A673 (cell line): ENCODE measurements around the gene MED31. TPM values are rescaled to one million over a fixed set of nuclear protein-coding genes. Genes with fewer than 3 reads are reported as not detected.

ENCODE experiments used
- BruUV-seq: library from RNA; stranded (reverse); fragments of 400-500 nt; replicated peaks from 2 replicates; lab custom pipeline; 2021; lab: Mats Ljungman, UMichigan
- CTCF ChIA-PET: fragments of 300-600 bp; sonication (Branson Sonifier 250); formaldehyde crosslinking; loops from one replicate; lab custom pipeline; 2022; ENCODE audit warnings: antibody characterized with exemption; lab: Charles Lee
- POLR2A ChIA-PET: fragments of 300-600 bp; sonication (Branson Sonifier 250); formaldehyde crosslinking; loops from one replicate; lab custom pipeline; 2022; ENCODE audit warnings: antibody characterized with exemption; ENCODE audit not compliant: low non-redundant PET; lab: Charles Lee
- DNase-seq: peaks from one replicate; pipeline ENCODE4 v3.0.0-alpha.2; 2015; ENCODE audit warnings: low spot score
- H3K27ac ChIP-seq: fragments of 200-600 bp; sonication (generic); 2 replicates; pipeline ENCODE4 v1.5.1; 2016; ENCODE audit warnings: mixed run types, low read depth, mild to moderate bottlenecking, mixed read lengths, antibody characterized with exemption, low read length; ENCODE audit not compliant: poor library complexity, severe bottlenecking
- H3K27me3 ChIP-seq: fragments of 200-600 bp; sonication (generic); replicated peaks from 2 replicates; pipeline ENCODE4 v1.6.1; 2017; ENCODE audit warnings: mixed run types, low read depth, mild to moderate bottlenecking, mixed read lengths, antibody characterized with exemption, low read length; ENCODE audit not compliant: insufficient read depth, poor library complexity
- H3K36me3 ChIP-seq: fragments of 200-600 bp; sonication (generic); 2 replicates; pipeline ENCODE4 v1.6.1; 2016; ENCODE audit warnings: mixed run types, mild to moderate bottlenecking, mixed read lengths, antibody characterized with exemption, low read length; ENCODE audit not compliant: insufficient read depth, poor library complexity, severe bottlenecking
- H3K4me1 ChIP-seq: fragments of 200-600 bp; sonication (generic); 2 replicates; pipeline ENCODE4 v1.6.1; 2017; ENCODE audit warnings: mixed run types, mild to moderate bottlenecking, mixed read lengths, antibody characterized with exemption, low read length; ENCODE audit not compliant: insufficient read depth, poor library complexity, severe bottlenecking
- H3K4me3 ChIP-seq: fragments of 200-600 bp; sonication (generic); 2 replicates; pipeline ENCODE4 v1.5.1; 2016; ENCODE audit warnings: low read depth, mixed run types, mild to moderate bottlenecking, mixed read lengths, low read length; ENCODE audit not compliant: poor library complexity, severe bottlenecking
- H3K9me3 ChIP-seq: fragments of 200-600 bp; sonication (generic); 2 replicates; pipeline ENCODE4 v1.6.1; 2016; ENCODE audit warnings: mixed run types, low read depth, mild to moderate bottlenecking, mixed read lengths, antibody characterized with exemption, low read length; ENCODE audit not compliant: poor library complexity, severe bottlenecking
- EZH2 ChIP-seq: fragments of 200-600 bp; sonication (generic); IDR thresholded peaks from 2 replicates; pipeline ENCODE4 v1.6.1; 2017; ENCODE audit warnings: borderline replicate concordance, low read depth, mild to moderate bottlenecking, mixed read lengths, antibody characterized with exemption, low read length; ENCODE audit not compliant: poor library complexity, severe bottlenecking
- intact Hi-C: fragments of 100-400 bp; cut with micrococcal nuclease; formaldehyde crosslinking; loops from one replicate; pipeline ENCODE4 v1.10.0; 2022; ENCODE audit not compliant: unreplicated experiment
- total RNA-seq: library from RNA; stranded (reverse); gene quantifications from 2 replicates; pipeline ENCODE4 v1.2.3, GENCODE V29; 2021
- TF ChIP-seq, protein P1 (sequence below): fragments of 300-800, 200-600 bp; sonication (generic); conservative IDR thresholded peaks from 2 replicates; pipeline ENCODE4 v1.5.1; 2017; ENCODE audit warnings: low read depth, mild to moderate bottlenecking, antibody characterized with exemption, low read length, moderate library complexity, mixed read lengths

MED31 gene
- total RNA-seq, 1 experiment from 2014 or later: 27.9 TPM

- DNase-seq: no peak
- POLR2A ChIA-PET: no interaction called here
- Histone ChIP-seq H3K36me3 (no peaks in the 10 kb centered on the region), H3K27ac (no peak overlapping the region), H3K27me3 (peaks cover 16% of the 10 kb centered on the region), H3K4me1 (no peaks in the 10 kb centered on the region), H3K4me3 (no peak overlapping the region), H3K9me3 (no peaks in the 10 kb centered on the region)
- intact Hi-C loops: no loop called here
- BruUV-seq: no TSS peak
- no peak for TF ChIP-seq EZH2
- TF ChIP-seq, protein P1, sequence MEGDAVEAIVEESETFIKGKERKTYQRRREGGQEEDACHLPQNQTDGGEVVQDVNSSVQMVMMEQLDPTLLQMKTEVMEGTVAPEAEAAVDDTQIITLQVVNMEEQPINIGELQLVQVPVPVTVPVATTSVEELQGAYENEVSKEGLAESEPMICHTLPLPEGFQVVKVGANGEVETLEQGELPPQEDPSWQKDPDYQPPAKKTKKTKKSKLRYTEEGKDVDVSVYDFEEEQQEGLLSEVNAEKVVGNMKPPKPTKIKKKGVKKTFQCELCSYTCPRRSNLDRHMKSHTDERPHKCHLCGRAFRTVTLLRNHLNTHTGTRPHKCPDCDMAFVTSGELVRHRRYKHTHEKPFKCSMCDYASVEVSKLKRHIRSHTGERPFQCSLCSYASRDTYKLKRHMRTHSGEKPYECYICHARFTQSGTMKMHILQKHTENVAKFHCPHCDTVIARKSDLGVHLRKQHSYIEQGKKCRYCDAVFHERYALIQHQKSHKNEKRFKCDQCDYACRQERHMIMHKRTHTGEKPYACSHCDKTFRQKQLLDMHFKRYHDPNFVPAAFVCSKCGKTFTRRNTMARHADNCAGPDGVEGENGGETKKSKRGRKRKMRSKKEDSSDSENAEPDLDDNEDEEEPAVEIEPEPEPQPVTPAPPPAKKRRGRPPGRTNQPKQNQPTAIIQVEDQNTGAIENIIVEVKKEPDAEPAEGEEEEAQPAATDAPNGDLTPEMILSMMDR: no peak
- CTCF ChIA-PET: interaction anchor here (0.6 kb wide), 1 partner anchor 15 kb away, joined by 3 read pairs; no protein-coding TSS in a partner anchor
These were observed 29.8 kb upstream of the MED31 start for GRCh38 chr17:6681176-6681575.

DNA sequence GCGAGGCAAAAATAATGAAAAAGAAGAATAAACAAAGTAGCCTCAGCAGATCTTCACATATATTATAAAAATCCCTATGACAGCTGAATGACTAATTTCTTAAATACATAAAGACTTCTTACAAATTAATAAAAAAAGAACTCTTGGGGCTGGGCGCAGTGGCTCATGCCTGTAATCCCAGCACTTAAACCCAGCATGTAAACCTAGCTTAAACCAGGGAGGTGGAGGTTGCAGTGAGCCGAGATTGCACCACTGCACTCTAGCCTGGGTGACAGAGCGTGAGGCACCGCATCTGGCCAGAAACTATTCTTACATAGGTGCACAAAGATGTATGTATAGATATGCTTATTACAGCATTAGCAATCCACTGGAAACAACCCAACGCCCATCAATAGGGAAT is 27.8 kb upstream of the MED31 start:
- Histone ChIP-seq H3K4me3 (no peak overlapping the region), H3K4me1 (no peaks in the 10 kb centered on the region), H3K27me3 (peaks cover 16% of the 10 kb centered on the region), H3K27ac (no peak overlapping the region), H3K36me3 (no peaks in the 10 kb centered on the region), H3K9me3 (no peaks in the 10 kb centered on the region)
- intact Hi-C loops: no loop called here
- ChIA-PET POLR2A (no interaction called here), CTCF (no interaction called here)
- no TSS peak for BruUV-seq
- DNase-seq: no peak
- no peak for TF ChIP-seq EZH2
- TF ChIP-seq, protein P1: no peak

DNA sequence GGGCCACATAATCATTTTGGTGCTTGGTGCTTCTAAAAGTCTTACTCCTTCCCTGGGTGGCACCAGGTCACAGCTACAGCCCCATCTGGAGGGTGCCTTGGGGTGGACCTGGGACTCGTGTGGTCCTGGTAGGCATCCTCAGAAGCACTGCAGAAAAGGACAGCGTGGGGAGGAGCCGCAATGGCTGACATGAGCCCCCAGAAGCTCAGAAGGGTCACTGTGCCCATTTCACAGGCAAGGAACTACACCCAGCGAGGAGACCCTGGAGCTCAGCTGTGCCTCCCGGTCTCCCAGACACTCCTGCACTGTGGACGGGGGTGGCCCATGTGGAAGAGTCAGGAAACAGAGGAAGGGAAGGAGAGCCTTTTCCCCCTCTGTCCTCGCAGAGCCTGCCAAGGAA is 26.5 kb upstream of the MED31 start:
- peaks cover 16% of the 10 kb centered on the region for H3K27me3 ChIP-seq
- BruUV-seq: no TSS peak
- no peak overlapping the region for H3K4me3 ChIP-seq
- no peak for TF ChIP-seq EZH2
- TF ChIP-seq, protein P1: no peak
- no peaks in the 10 kb centered on the region for H3K9me3 ChIP-seq
- DNase-seq: no peak
- CTCF ChIA-PET: no interaction called here
- H3K4me1 ChIP-seq: no peaks in the 10 kb centered on the region
- POLR2A ChIA-PET: no interaction called here
- no peaks in the 10 kb centered on the region for H3K36me3 ChIP-seq
- no peak overlapping the region for H3K27ac ChIP-seq
- intact Hi-C loops: no loop called here
